ENCODE results near the gene SRP14.

- TF ChIP-seq EZH2 (IDR thresholded peaks at IDR 0.05; ENCODE audit: insufficient read depth, low read length): no peak
- TF ChIP-seq, protein P1, sequence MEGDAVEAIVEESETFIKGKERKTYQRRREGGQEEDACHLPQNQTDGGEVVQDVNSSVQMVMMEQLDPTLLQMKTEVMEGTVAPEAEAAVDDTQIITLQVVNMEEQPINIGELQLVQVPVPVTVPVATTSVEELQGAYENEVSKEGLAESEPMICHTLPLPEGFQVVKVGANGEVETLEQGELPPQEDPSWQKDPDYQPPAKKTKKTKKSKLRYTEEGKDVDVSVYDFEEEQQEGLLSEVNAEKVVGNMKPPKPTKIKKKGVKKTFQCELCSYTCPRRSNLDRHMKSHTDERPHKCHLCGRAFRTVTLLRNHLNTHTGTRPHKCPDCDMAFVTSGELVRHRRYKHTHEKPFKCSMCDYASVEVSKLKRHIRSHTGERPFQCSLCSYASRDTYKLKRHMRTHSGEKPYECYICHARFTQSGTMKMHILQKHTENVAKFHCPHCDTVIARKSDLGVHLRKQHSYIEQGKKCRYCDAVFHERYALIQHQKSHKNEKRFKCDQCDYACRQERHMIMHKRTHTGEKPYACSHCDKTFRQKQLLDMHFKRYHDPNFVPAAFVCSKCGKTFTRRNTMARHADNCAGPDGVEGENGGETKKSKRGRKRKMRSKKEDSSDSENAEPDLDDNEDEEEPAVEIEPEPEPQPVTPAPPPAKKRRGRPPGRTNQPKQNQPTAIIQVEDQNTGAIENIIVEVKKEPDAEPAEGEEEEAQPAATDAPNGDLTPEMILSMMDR (IDR thresholded peaks at IDR 0.05; ENCODE audit: insufficient read depth, low read depth, low read length): no peak
These were observed 33.4 kb upstream of the SRP14 start for GRCh38 chr15:40072216-40072990.
